CD4-positive, alpha-beta T cell treated with Interleukin-12 subunit alpha and Interleukin-12 subunit beta, for 1 hour (primary cell): ENCODE measurements around the gene TUBA3C.
"Not testable (repeated sequence)": the region's sequence is repeated elsewhere in the genome, so short reads cannot be mapped to it uniquely, and the experiment has no call there.

Experiments
- DNase-seq: peaks from one replicate; pipeline ENCODE4 v3.0.0-alpha.2; 2020

TUBA3C gene

GRCh38 chr13:19181621-19182485, at the start of gene TUBA3C:
TUBA3C (minus strand) TSS chr13:19181824; CDS start chr13:19181747, 77 bp downstream.
- no peak for DNase-seq

- DNase-seq = not testable (repeated sequence)
These were observed 25.8 kb upstream of the TUBA3C start for GRCh38 chr13:19207413-19207812.

- DNase-seq = not testable (repeated sequence)
These were observed 11.0 kb upstream of the TUBA3C start for GRCh38 chr13:19192622-19193021.

GRCh38 chr13:19189911-19190310, 8.3 kb upstream of the TUBA3C start:
- not testable (repeated sequence) for DNase-seq

GRCh38 chr13:19189368-19189767, 7.7 kb upstream of the TUBA3C start:
- not testable (repeated sequence) for DNase-seq

GRCh38 chr13:19185865-19186645, 4.4 kb upstream of the TUBA3C start:
- no peak for DNase-seq

- DNase-seq = no peak
These were observed 3.7 kb upstream of the TUBA3C start for GRCh38 chr13:19185086-19185864.

- DNase-seq = no peak
These were observed 2.6 kb upstream of the TUBA3C start for GRCh38 chr13:19184176-19184575.

GRCh38 chr13:19183676-19184075, 2.1 kb upstream of the TUBA3C start:
- DNase-seq = no peak

GRCh38 chr13:19182536-19182935, 912 bp upstream of the TUBA3C start:
- DNase-seq = no peak

- DNase-seq = no peak
These were observed 503 bp downstream of the TUBA3C start for GRCh38 chr13:19181021-19181620.

- no peak for DNase-seq
These were observed 1.7 kb downstream of the TUBA3C start for GRCh38 chr13:19179916-19180315.

- DNase-seq = no peak
These were observed 2.6 kb downstream of the TUBA3C start for GRCh38 chr13:19178901-19179593.

GRCh38 chr13:19176981-19177776, 4.4 kb downstream of the TUBA3C start:
- not testable (repeated sequence) for DNase-seq

- no peak for DNase-seq
These were observed 7.9 kb downstream of the TUBA3C start for GRCh38 chr13:19173752-19174151.

GRCh38 chr13:19172647-19173030, 9.0 kb downstream of the TUBA3C start:
- DNase-seq = no peak

GRCh38 chr13:19172007-19172646, 9.5 kb downstream of the TUBA3C start:
- no peak for DNase-seq

- no peak for DNase-seq
These were observed 10.1 kb downstream of the TUBA3C start for GRCh38 chr13:19171563-19171962.

GRCh38 chr13:19169991-19170390, 11.6 kb downstream of the TUBA3C start:
- DNase-seq = no peak

GRCh38 chr13:19169496-19169895, 12.1 kb downstream of the TUBA3C start:
- no peak for DNase-seq

GRCh38 chr13:19161308-19161707, 20.3 kb downstream of the TUBA3C start:
- no peak for DNase-seq
